Measurements from ENCODE around the gene IQCF5. TPM values are rescaled to one million over a fixed set of nuclear protein-coding genes. Genes with fewer than 3 reads are reported as not detected.

Gene IQCF5
- total RNA-seq, result not detected
- long read RNA-seq, result 0 reads

- Histone ChIP-seq H3K9me3 (no peaks in the 10 kb centered on the region), H3K4me1 (no peaks in the 10 kb centered on the region)
- ATAC-seq, result no peak
These were observed at the start of gene IQCF5 for GRCh38 chr3:51875501-51875900. Gene IQCF5, minus strand, starts transcription at chr3:51875601. Its CDS starts 70 bp downstream, at chr3:51875531.

GRCh38 chr3:51921081-51921578 lies 45.7 kb upstream of the IQCF5 start:
- H3K4me1 ChIP-seq, result no peaks in the 10 kb centered on the region
- no peaks in the 10 kb centered on the region for H3K9me3 ChIP-seq
- no peak for ATAC-seq
- no peaks in the 10 kb centered on the region for H3K27me3 ChIP-seq
- intact Hi-C loops (cut with DNase I), result no loop called here
- DNase-seq, result no peak
- no peaks in the 10 kb centered on the region for H3K36me3 ChIP-seq
- TF ChIP-seq POLR2A (IDR thresholded peaks at IDR 0.05) (no peak), CTCF (IDR thresholded peaks at IDR 0.05) (no peak)
- 74% methylated on average over 10 of the region's 11 CpGs for WGBS (ENCODE audit: insufficient coverage, low coverage, low lambda C conversion rate, missing lambda C conversion rate)
- H3K27ac ChIP-seq, result no peak overlapping the region
- H3K4me3 ChIP-seq, result no peak overlapping the region

More at GRCh38 chr3:51875501-51875900, at the start of gene IQCF5:
- H3K27me3 ChIP-seq, result no peaks in the 10 kb centered on the region
- TF ChIP-seq POLR2A (IDR thresholded peaks at IDR 0.05) (no peak), CTCF (IDR thresholded peaks at IDR 0.05) (no peak)
- intact Hi-C loops (cut with DNase I), result no loop called here
- H3K36me3 ChIP-seq, result no peaks in the 10 kb centered on the region
- no peak within 1 kb of the TSS for H3K4me3 ChIP-seq
- H3K27ac ChIP-seq, result no peak within 1 kb of the TSS
- 83% methylated on average over 2 of the region's 4 CpGs for WGBS (ENCODE audit: insufficient coverage, low coverage, low lambda C conversion rate, missing lambda C conversion rate)
- DNase-seq, result no peak

- 22% methylated on average over 5 of the region's 5 CpGs for WGBS (ENCODE audit: insufficient coverage, low coverage, low lambda C conversion rate, missing lambda C conversion rate)
- H3K27ac ChIP-seq, result no peak overlapping the region
- no peaks in the 10 kb centered on the region for H3K9me3 ChIP-seq
- peak in 3 of 4 donors; percentile 41 to 67 (median 56) for ATAC-seq
- no peak for TF ChIP-seq CTCF (IDR thresholded peaks at IDR 0.05)
- no peaks in the 10 kb centered on the region for H3K36me3 ChIP-seq
- intact Hi-C loops (cut with DNase I), result no loop called here
- no peak overlapping the region for H3K4me3 ChIP-seq
- H3K4me1 ChIP-seq, result no peaks in the 10 kb centered on the region
- DNase-seq, result no peak
- H3K27me3 ChIP-seq, result no peaks in the 10 kb centered on the region
These were observed 41.0 kb upstream of the IQCF5 start for GRCh38 chr3:51916418-51916817.

GRCh38 chr3:51908026-51908425 lies 32.6 kb upstream of the IQCF5 start:
- 28% methylated on average over 3 of the region's 4 CpGs for WGBS (ENCODE audit: insufficient coverage, low coverage, low lambda C conversion rate, missing lambda C conversion rate)
- DNase-seq (no peak), ATAC-seq (no peak)
- TF ChIP-seq CTCF (IDR thresholded peaks at IDR 0.05), result no peak
- no peak for TF ChIP-seq POLR2A (IDR thresholded peaks at IDR 0.05)
- intact Hi-C loops (cut with DNase I), result no loop called here
- Histone ChIP-seq H3K27ac (no peak overlapping the region), H3K4me1 (no peaks in the 10 kb centered on the region), H3K36me3 (no peaks in the 10 kb centered on the region), H3K4me3 (no peak overlapping the region), H3K9me3 (no peaks in the 10 kb centered on the region), H3K27me3 (no peaks in the 10 kb centered on the region)
